Parathyroid adenoma (tissue), 2 donors: Measurements from ENCODE around the gene LMBRD2.
"Not testable (repeated sequence)": the region's sequence is repeated elsewhere in the genome, so short reads cannot be mapped to it uniquely, and the experiment has no call there.

ENCODE experiments used
- H2AFZ ChIP-seq: fragments of 300-600 bp; sonication (generic); one replicate; pipeline ENCODE4 v1.7.0; 2017; ENCODE audit warnings: antibody characterized with exemption, mild to moderate bottlenecking
- H3K27ac ChIP-seq: fragments of 300-600 bp; sonication (generic); one replicate; pipeline ENCODE4 v1.7.0; 2017
- H3K27me3 ChIP-seq: fragments of 300-600 bp; sonication (generic); one replicate; pipeline ENCODE4 v1.7.0; 2017; ENCODE audit warnings: low read length; ENCODE audit not compliant: control insufficient read depth, insufficient read depth
- H3K36me3 ChIP-seq: fragments of 300-600 bp; sonication (generic); one replicate; pipeline ENCODE4 v1.7.0; 2017; ENCODE audit warnings: low read length; ENCODE audit not compliant: control insufficient read depth, insufficient read depth
- H3K4me1 ChIP-seq: fragments of 300-600 bp; sonication (generic); one replicate; pipeline ENCODE4 v1.7.0; 2017; ENCODE audit warnings: control low read depth
- H3K4me2 ChIP-seq: fragments of 300-600 bp; sonication (generic); one replicate; pipeline ENCODE4 v1.7.0; 2017; ENCODE audit warnings: low read length
- H3K4me3 ChIP-seq: fragments of 300-600 bp; sonication (generic); one replicate; pipeline ENCODE4 v1.7.0; 2017; ENCODE audit warnings: low read depth, low read length
- H3K79me2 ChIP-seq: fragments of 300-600 bp; sonication (generic); one replicate; pipeline ENCODE4 v1.7.0; 2017; ENCODE audit warnings: control low read depth
- H3K9ac ChIP-seq: fragments of 300-600 bp; sonication (generic); one replicate; pipeline ENCODE4 v1.7.0; 2017; ENCODE audit warnings: mild to moderate bottlenecking
- H3K9me3 ChIP-seq: fragments of 300-600 bp; sonication (generic); one replicate; pipeline ENCODE4 v1.7.0; 2017; ENCODE audit warnings: low read length; ENCODE audit not compliant: control insufficient read depth
- TF ChIP-seq, protein P1 (sequence below): fragments of 300-600 bp; sonication (generic); IDR thresholded peaks from one replicate; pipeline ENCODE4 v1.7.0; 2017; ENCODE audit warnings: antibody characterized with exemption, mild to moderate bottlenecking
- donor health status: primary hyperparathyroidism.

LMBRD2 gene

DNA sequence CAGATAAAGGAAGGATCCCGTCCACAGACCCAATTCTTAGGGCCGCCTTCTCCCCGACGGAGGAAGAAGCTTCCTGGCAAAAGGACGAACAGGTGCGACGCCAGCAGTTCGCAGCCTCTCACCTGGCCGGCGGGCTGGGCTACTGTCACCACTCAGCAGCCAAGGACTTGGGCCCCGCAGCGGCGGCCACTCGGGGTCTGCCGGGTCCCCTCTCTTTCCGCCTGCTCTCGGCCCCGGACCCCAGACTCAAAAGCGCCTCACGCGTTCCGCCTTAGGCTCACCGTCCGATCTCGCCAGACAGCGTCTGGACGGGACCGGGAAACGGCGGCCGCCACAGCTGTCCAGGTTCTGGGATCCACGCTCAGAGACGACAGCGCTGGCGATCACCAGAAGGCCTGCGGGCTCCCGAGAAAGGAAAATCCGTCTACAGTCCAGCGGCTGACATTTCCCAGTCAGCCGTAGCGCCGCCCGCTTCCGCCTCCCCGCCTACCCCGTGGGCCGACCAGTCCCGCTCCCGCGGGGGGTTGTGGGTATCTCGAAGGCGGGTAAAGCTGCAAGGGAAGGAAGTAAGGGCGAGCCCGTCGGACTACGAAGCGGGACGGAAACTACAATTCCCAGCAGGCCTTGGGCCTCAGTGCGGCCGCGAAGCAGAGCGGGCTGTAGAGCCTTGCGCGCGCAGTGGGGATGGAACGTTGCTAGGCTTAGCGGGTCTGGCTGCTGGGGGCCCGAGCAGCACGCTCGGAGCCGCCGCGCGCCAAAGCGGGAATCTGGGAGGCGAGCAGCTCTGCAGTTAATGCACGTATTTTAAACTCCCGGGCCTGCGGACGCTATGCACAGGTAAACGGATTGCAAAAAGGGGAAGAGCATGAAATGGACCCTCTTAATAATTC, at the start of gene LMBRD2, which contains the start of gene SKP2:
LMBRD2 (minus strand) TSS at position 454 of the 890 bp plus-strand sequence. CDS start 8,538 bp downstream, outside the sequence.
SKP2 (plus strand) TSS at position 678 of the 890 bp plus-strand sequence; CDS start at position 830, 152 bp downstream.
- Histone ChIP-seq H3K4me1 (no peaks in the 10 kb centered on the region), H3K27me3 (no peaks in the 10 kb centered on the region), H3K4me2 (peak within 1 kb of the TSS; percentile 85), H3K79me2 (peaks cover 8% of the 10 kb centered on the region), H3K27ac (peak within 1 kb of the TSS; percentile 78), H3K36me3 (no peaks in the 10 kb centered on the region), H3K9ac (peak within 1 kb of the TSS; percentile 69), H3K9me3 (no peaks in the 10 kb centered on the region), H3K4me3 (peak within 1 kb of the TSS; percentile 96), H2AFZ (peak within 1 kb of the TSS; percentile 97)
- TF ChIP-seq, protein P1, sequence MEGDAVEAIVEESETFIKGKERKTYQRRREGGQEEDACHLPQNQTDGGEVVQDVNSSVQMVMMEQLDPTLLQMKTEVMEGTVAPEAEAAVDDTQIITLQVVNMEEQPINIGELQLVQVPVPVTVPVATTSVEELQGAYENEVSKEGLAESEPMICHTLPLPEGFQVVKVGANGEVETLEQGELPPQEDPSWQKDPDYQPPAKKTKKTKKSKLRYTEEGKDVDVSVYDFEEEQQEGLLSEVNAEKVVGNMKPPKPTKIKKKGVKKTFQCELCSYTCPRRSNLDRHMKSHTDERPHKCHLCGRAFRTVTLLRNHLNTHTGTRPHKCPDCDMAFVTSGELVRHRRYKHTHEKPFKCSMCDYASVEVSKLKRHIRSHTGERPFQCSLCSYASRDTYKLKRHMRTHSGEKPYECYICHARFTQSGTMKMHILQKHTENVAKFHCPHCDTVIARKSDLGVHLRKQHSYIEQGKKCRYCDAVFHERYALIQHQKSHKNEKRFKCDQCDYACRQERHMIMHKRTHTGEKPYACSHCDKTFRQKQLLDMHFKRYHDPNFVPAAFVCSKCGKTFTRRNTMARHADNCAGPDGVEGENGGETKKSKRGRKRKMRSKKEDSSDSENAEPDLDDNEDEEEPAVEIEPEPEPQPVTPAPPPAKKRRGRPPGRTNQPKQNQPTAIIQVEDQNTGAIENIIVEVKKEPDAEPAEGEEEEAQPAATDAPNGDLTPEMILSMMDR, result no peak

DNA sequence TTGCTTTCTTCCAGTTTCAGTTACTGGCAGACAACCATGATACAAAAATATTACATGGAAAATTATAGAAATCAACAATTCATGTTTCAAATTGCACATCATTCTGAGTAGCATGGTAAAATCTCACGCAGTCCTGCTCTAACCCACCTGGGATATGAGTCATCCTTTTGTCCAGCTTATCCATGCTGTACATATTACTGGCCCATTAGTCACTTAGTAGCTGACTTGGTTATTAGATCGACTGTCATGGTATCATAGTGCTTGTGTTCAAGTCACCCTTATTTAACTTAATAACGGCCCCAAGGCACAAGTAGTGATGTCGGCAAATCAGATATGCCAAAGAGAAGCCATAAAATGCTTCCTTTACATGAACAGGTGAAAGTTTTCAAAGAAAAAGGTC, 48.8 kb upstream of the LMBRD2 start:
- no peak overlapping the region for H3K9ac ChIP-seq

DNA sequence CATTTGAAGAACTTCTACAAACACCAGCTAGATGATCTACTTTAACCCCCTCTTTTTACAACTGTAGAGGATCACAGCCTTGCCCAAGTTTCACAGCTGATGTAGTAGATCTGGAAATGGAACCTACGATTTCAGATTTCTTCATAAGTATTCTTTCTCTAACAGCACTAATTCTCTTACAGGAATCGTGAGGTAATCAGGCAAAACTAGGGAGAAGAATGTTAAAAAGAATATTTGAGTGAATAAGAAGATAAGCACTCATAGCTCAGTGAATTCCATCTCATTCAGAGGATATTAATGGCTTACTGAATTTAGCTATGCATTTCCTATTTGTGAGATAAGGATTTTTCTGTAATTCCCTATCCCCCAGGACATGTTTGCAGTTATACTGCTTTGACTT, 47.9 kb upstream of the LMBRD2 start:
- no peaks in the 10 kb centered on the region for H3K9me3 ChIP-seq
- H3K9ac ChIP-seq, result no peak overlapping the region
- no peaks in the 10 kb centered on the region for H3K27me3 ChIP-seq
- H3K27ac ChIP-seq, result no peak overlapping the region
- no peaks in the 10 kb centered on the region for H3K4me1 ChIP-seq
- no peak overlapping the region for H3K4me2 ChIP-seq
- H3K36me3 ChIP-seq, result no peaks in the 10 kb centered on the region
- TF ChIP-seq, protein P1, result no peak
- H2AFZ ChIP-seq, result no peak overlapping the region
- H3K79me2 ChIP-seq, result no peaks in the 10 kb centered on the region
- H3K4me3 ChIP-seq, result no peak overlapping the region

More for the DNA sequence above, 48.8 kb upstream of the LMBRD2 start:
- TF ChIP-seq, protein P1, result no peak
- H3K27me3 ChIP-seq, result no peaks in the 10 kb centered on the region
- H3K4me2 ChIP-seq, result no peak overlapping the region
- H3K27ac ChIP-seq, result no peak overlapping the region
- H3K9me3 ChIP-seq, result no peaks in the 10 kb centered on the region
- H3K4me3 ChIP-seq, result no peak overlapping the region
- H3K4me1 ChIP-seq, result no peaks in the 10 kb centered on the region
- no peaks in the 10 kb centered on the region for H3K36me3 ChIP-seq
- no peak overlapping the region for H2AFZ ChIP-seq
- no peaks in the 10 kb centered on the region for H3K79me2 ChIP-seq

DNA sequence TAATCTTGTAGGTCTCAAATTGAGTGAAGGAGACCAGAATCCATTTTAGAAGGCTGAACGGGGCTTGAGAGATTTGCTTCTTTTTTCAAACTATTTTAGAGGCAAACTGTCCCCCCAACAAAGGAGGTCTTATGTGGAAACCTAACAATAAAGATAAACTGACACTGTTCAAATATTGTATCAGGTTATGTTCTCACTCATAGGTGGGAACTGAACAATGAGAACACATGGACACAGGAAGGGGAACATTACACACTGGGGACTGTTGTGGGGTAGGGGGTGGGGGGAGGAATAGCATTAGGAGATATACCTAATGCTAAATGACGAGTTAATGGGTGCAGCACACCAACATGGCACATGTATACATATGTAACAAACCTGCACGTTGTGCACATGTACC, 47.1 kb upstream of the LMBRD2 start:
- not testable (repeated sequence) for H3K9ac ChIP-seq, H3K79me2 ChIP-seq, H3K27me3 ChIP-seq, H3K27ac ChIP-seq, H3K4me3 ChIP-seq, H3K36me3 ChIP-seq, H2AFZ ChIP-seq, H3K9me3 ChIP-seq, H3K4me2 ChIP-seq, H3K4me1 ChIP-seq

DNA sequence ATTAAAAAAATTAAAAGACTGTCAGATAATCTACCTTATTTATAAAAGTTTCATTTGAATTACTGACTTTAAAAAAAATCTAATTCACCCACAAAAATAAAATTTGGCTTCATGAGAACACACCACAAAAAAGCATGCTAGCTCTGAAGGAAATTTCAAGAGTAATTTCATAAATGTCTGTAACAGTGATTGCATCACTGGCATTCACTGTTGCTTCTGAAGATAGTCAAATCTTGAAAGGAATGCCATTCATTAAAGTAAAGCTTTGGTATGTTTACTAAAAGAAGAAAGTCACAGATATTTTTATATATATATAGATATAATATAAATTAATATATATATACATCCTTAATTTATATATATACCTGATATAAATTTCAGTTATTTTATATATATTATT, 46.6 kb upstream of the LMBRD2 start:
- Histone ChIP-seq H3K27me3 (no peaks in the 10 kb centered on the region), H3K27ac (no peak overlapping the region), H3K4me2 (no peak overlapping the region), H3K9me3 (no peaks in the 10 kb centered on the region), H3K9ac (no peak overlapping the region), H3K4me1 (no peaks in the 10 kb centered on the region), H3K36me3 (no peaks in the 10 kb centered on the region), H3K4me3 (no peak overlapping the region), H2AFZ (no peak overlapping the region), H3K79me2 (no peaks in the 10 kb centered on the region)
- TF ChIP-seq, protein P1, result no peak
